Natural killer cell (primary cell): ENCODE data around the gene MYD88. TPM values are rescaled to one million over a fixed set of nuclear protein-coding genes. Genes with fewer than 3 reads are reported as not detected.
A peak's percentile ranks its signal among the peaks of the same experiment; 100 is the strongest.

ENCODE experiments used
- ATAC-seq, 3 donors: fragments of 150-1000 bp in 2 of 3; fragments of 200-7000 bp in 1 of 3; cut with Tn5 transposase; 1 replicate in 1 of 3; 2 replicates in 2 of 3; pipeline ENCODE4 v1.10.0; 2021; ENCODE audit warnings: mild to moderate bottlenecking in 2 of 3, moderate library complexity in 2 of 3
- DNase-seq, 2 donors: peaks; one replicate each; pipeline versions ENCODE4 v3.0.0 to v3.0.0-alpha.2; 2013 to 2021; ENCODE audit warnings: mixed read lengths in 1 of 2
- H3K27ac ChIP-seq: one replicate; pipeline ENCODE4 v1.5.1; 2013; ENCODE audit warnings: mild to moderate bottlenecking, low read length
- H3K27me3 ChIP-seq: one replicate; pipeline ENCODE4 v1.6.1; 2013; ENCODE audit warnings: low read length; ENCODE audit not compliant: control insufficient read depth, insufficient read depth
- H3K36me3 ChIP-seq: one replicate; pipeline ENCODE4 v1.6.1; 2013; ENCODE audit warnings: low read length; ENCODE audit not compliant: control insufficient read depth, insufficient read depth
- H3K4me1 ChIP-seq: one replicate; pipeline ENCODE4 v1.6.1; 2013; ENCODE audit warnings: low read length; ENCODE audit not compliant: control insufficient read depth, insufficient read depth
- H3K4me3 ChIP-seq: one replicate; pipeline ENCODE4 v1.5.1; 2013; ENCODE audit warnings: low read length
- H3K9me3 ChIP-seq: one replicate; pipeline ENCODE4 v1.6.1; 2013; ENCODE audit warnings: low read length; ENCODE audit not compliant: control insufficient read depth, insufficient read depth
- H3K27ac Mint-ChIP-seq, 2 donors: one replicate each; pipeline ENCODE4 v1.8.0; 2022; ENCODE audit warnings: mild to moderate bottlenecking in 2 of 2, mixed read lengths in 2 of 2, moderate library complexity in 1 of 2
- H3K27me3 Mint-ChIP-seq, 2 donors: one replicate each; pipeline ENCODE4 v1.8.0; 2022; ENCODE audit warnings: low read depth in 2 of 2, mixed read lengths in 2 of 2
- H3K36me3 Mint-ChIP-seq: one replicate; pipeline ENCODE4 v1.8.0; 2022; ENCODE audit warnings: mixed read lengths
- H3K4me1 Mint-ChIP-seq, 2 donors: one replicate each; pipeline ENCODE4 v1.8.0; 2022; ENCODE audit warnings: mixed read lengths in 2 of 2
- H3K4me3 Mint-ChIP-seq: one replicate; pipeline ENCODE4 v1.8.0; 2022; ENCODE audit warnings: mild to moderate bottlenecking, moderate library complexity, mixed read lengths
- H3K9me3 Mint-ChIP-seq, 2 donors: one replicate each; pipeline ENCODE4 v1.8.0; 2022; ENCODE audit warnings: mixed read lengths in 2 of 2
- CTCF ChIP-seq: fragments of 200-600 bp; IDR thresholded peaks from one replicate; pipeline ENCODE4 v1.8.0; 2022; ENCODE audit warnings: antibody characterized with exemption
- WGBS: methylation state at CpG from one replicate; pipeline ENCODE4 v1.1.7; 2013; ENCODE audit warnings: missing lambda C conversion rate; ENCODE audit not compliant: insufficient coverage; 5-methylcytosine and 5-hydroxymethylcytosine counted together
- intact Hi-C: fragments of 100-400 bp; cut with micrococcal nuclease; formaldehyde crosslinking; loops from one replicate; pipeline ENCODE4 v1.14.2; 2022
- total RNA-seq, 4 donors: library from RNA; stranded (reverse); fragments of 120-200 nt in 1 of 4; gene quantifications; one replicate each; pipeline versions ENCODE4 v1.2.3 to v1.2.4, GENCODE V29; 2013 to 2022

MYD88 gene
- total RNA-seq, 3 donors from 2014 or later (not counting 1 experiment from before 2014, with no cell fraction given): 60.5 to 71.0 (median 67.7) TPM

GRCh38 chr3:38129058-38129457, 9.4 kb upstream of the MYD88 start:
- no peaks in the 10 kb centered on the region for H3K27me3 Mint-ChIP-seq
- no peak overlapping the region for H3K27ac ChIP-seq
- intact Hi-C loops: no loop called here
- H3K27ac Mint-ChIP-seq: peak overlapping the region in 1 of 2 donors; percentile 80
- H3K36me3 Mint-ChIP-seq: peaks cover 6% of the 10 kb centered on the region
- no peak for TF ChIP-seq CTCF
- peaks cover 15 to 29% of the 10 kb centered on the region in 2 donors for H3K4me1 Mint-ChIP-seq
- no peak for ATAC-seq
- H3K9me3 Mint-ChIP-seq: no peaks in the 10 kb centered on the region
- no peak overlapping the region for H3K4me3 ChIP-seq
- no peak overlapping the region for H3K4me3 Mint-ChIP-seq
- peaks cover 84% of the 10 kb centered on the region for H3K36me3 ChIP-seq
- no peaks in the 10 kb centered on the region for H3K27me3 ChIP-seq
- no peaks in the 10 kb centered on the region for H3K4me1 ChIP-seq
- WGBS: over 99% methylated on average over 5 of the region's 5 CpGs
- no peaks in the 10 kb centered on the region for H3K9me3 ChIP-seq
- DNase-seq: no peak

- no peak for TF ChIP-seq CTCF
- 93% methylated on average over 3 of the region's 3 CpGs for WGBS
- Mint-ChIP-seq H3K27ac (peak overlapping the region in 1 of 2 donors; percentile 80), H3K36me3 (no peaks in the 10 kb centered on the region), H3K9me3 (no peaks in the 10 kb centered on the region), H3K4me1 (peaks cover 24 to 33% of the 10 kb centered on the region in 2 donors), H3K27me3 (no peaks in the 10 kb centered on the region), H3K4me3 (no peak overlapping the region)
- Histone ChIP-seq H3K4me1 (peaks cover 7% of the 10 kb centered on the region), H3K27ac (no peak overlapping the region), H3K9me3 (no peaks in the 10 kb centered on the region), H3K4me3 (no peak overlapping the region), H3K27me3 (no peaks in the 10 kb centered on the region), H3K36me3 (peaks cover 74% of the 10 kb centered on the region)
- DNase-seq (no peak), ATAC-seq (no peak)
- intact Hi-C loops: no loop called here
Observed at GRCh38 chr3:38130631-38131065, 7.8 kb upstream of the MYD88 start.

- Histone ChIP-seq H3K4me1 (peaks cover 16% of the 10 kb centered on the region), H3K4me3 (no peak overlapping the region), H3K9me3 (no peaks in the 10 kb centered on the region), H3K27ac (no peak overlapping the region), H3K36me3 (peaks cover 63% of the 10 kb centered on the region), H3K27me3 (no peaks in the 10 kb centered on the region)
- DNase-seq (peak in 1 of 2 donors; percentile 46), ATAC-seq (no peak)
- 82% methylated on average over 6 of the region's 6 CpGs for WGBS
- no peaks in the 10 kb centered on the region for H3K36me3 Mint-ChIP-seq
- peaks cover 32 to 39% of the 10 kb centered on the region in 2 donors for H3K4me1 Mint-ChIP-seq
- peak overlapping the region in 1 of 2 donors; percentile 27 for H3K27ac Mint-ChIP-seq
- no peaks in the 10 kb centered on the region for H3K27me3 Mint-ChIP-seq
- H3K4me3 Mint-ChIP-seq: no peak overlapping the region
- intact Hi-C loops: no loop called here
- TF ChIP-seq CTCF: no peak
- no peaks in the 10 kb centered on the region for H3K9me3 Mint-ChIP-seq
Observed at GRCh38 chr3:38131621-38132369, 6.7 kb upstream of the MYD88 start.

- no peak for ATAC-seq
- peaks cover 46 to 53% of the 10 kb centered on the region in 2 donors for H3K4me1 Mint-ChIP-seq
- TF ChIP-seq CTCF: no peak
- Histone ChIP-seq H3K36me3 (peaks cover 49% of the 10 kb centered on the region), H3K27ac (no peak overlapping the region), H3K4me1 (peaks cover 26% of the 10 kb centered on the region), H3K27me3 (no peaks in the 10 kb centered on the region), H3K9me3 (no peaks in the 10 kb centered on the region), H3K4me3 (no peak overlapping the region)
- H3K9me3 Mint-ChIP-seq: no peaks in the 10 kb centered on the region
- H3K4me3 Mint-ChIP-seq: no peak overlapping the region
- DNase-seq: no peak
- H3K27ac Mint-ChIP-seq: no peak overlapping the region
- H3K36me3 Mint-ChIP-seq: no peaks in the 10 kb centered on the region
- 97% methylated on average over 3 of the region's 3 CpGs for WGBS
- H3K27me3 Mint-ChIP-seq: no peaks in the 10 kb centered on the region
- intact Hi-C loops: no loop called here
Observed at GRCh38 chr3:38133209-38133556, 5.3 kb upstream of the MYD88 start.
